Retina (tissue), 1 donor: ENCODE results near the gene PSMA5.
"Not testable (repeated sequence)": the region's sequence is repeated elsewhere in the genome, so short reads cannot be mapped to it uniquely, and the experiment has no call there.

ENCODE experiments used
- DNase-seq: peaks from one replicate; pipeline ENCODE4 v3.0.0-alpha.2; 2016

PSMA5 gene

DNA sequence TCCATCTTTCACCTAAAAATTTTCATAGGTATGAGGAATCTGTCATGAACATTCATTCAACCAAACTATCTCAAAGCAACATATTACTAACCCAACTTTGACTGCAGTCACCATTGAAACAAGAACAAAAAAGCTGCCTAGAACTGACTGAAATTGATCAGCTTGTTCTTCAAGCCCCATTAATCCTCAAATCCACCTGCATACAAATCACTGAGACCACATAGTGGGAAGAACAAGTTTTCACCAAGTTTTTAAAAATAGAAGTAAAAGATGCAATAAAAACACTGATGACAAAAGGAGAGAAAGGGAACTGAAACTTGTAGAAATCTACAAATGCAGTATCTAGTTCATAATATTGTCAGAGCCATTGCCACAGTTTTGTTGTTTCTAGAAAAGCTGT lies 34.6 kb downstream of the PSMA5 start:
- DNase-seq: no peak

- no peak for DNase-seq
These were observed 35.1 kb downstream of the PSMA5 start for GRCh38 chr1:109391157-109391556.

DNA sequence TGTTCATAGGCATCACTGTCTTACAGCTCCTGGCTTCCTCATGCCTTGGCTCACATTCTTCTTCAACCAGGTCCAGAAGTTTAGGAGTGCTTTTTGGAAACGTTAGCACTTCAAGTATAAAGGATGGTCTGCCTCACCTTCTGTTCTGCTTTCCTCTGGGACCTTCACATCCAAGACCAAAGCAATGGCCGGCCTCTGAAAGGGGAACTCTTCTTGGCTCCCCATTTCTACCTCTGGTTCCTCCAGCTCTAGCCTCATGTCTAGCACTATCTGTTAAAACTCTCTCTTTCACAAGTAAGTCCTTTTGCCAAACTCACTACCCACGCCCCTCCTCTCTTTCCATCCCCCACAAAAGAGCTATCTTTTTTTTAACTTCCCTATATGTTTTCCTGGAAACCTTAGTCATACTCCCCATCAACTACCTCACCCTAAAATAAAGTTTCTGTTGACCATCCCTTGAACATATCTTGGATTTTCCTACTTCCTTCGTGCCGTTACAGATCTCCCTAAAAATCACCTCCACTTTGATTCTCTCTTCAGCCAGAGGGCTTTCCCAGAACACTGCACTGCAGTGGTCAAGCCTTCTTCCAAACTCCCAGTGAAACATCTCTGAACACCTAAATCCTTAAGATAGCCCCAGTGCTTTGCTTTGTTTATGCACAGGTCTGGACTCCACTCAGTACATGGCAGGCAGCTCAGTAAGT lies 36.5 kb downstream of the PSMA5 start:
- DNase-seq: no peak

- DNase-seq: no peak
These were observed 37.2 kb downstream of the PSMA5 start for GRCh38 chr1:109388884-109389637.

DNA sequence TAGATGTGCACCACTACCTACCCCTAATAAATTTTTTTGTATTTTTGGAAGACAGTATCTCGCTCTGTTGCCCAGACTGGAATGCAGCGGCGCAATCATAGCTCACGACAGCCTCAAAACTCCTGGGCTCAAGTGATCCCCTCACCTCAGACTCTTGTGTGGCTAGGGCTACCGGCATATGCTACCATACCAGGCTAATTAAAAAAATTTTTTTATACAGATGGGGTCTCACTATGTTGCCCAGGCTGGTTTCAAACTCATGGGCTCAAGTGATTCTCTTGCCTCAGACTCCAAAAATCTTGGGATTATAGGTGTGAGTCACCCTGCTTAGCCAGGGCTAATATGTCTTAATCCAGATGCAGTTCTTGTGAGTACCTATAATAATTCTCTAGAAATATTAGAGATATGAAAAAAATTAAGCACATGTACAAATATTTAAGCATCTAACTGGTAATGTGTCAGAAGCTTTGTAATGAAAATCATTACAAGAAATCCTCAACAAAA lies 38.0 kb downstream of the PSMA5 start:
- DNase-seq: no peak

DNA sequence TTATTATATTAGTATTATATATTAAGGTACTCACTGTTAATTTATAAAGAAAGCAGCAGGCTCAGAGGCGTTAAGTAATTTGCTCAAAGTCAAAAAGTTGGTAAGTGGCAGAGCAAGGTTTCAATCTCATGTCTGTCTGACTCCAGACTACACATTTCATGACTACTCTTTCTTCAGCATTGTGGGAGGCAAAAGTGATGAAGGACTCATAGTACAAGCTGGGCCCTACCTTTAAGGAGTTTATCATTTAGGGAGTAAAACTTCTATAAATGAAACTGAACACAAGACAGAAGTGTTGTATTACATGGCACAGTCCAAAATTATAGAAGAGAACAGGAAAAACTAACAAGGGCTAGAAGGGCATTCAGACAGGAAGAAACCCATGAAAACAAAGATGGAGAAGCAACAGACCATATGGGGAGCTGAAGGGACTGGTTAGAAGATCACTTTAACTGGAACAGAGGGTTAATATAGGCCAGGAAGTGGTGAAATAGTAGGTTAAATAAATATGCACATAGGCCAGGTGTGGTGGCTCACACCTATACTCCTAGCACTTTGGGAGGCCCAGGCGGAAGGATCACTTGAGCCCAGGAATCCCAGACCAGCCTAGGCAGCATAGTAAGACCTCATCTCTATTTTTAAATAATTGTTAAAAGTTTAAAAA lies 40.1 kb downstream of the PSMA5 start:
- no peak for DNase-seq

GRCh38 chr1:109385417-109385816 lies 40.8 kb downstream of the PSMA5 start:
- DNase-seq: no peak

DNA sequence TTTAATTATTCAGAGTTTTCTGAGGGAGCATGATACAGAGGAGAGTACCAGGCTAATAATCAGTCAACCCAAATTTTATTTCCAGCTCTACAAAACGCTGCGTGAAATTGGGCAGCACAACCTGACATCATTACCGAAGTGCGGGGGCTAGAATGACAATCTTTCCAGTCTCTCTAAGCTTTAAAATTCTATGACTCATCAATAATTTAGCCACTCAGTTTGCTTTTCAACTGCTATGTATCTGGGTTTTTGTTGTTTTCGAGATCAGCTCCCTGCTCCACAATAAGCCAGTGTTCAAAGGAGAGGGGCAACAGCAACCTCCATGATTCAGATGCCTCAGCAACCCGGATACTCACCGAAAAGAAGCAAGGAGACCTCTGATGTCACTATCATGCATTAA lies 42.4 kb downstream of the PSMA5 start:
- DNase-seq: no peak

GRCh38 chr1:109383087-109383779 lies 43.0 kb downstream of the PSMA5 start:
- no peak for DNase-seq

- DNase-seq: no peak
These were observed 44.7 kb downstream of the PSMA5 start for GRCh38 chr1:109381573-109381972.

- no peak for DNase-seq
These were observed 46.3 kb downstream of the PSMA5 start for GRCh38 chr1:109379907-109380306.

DNA sequence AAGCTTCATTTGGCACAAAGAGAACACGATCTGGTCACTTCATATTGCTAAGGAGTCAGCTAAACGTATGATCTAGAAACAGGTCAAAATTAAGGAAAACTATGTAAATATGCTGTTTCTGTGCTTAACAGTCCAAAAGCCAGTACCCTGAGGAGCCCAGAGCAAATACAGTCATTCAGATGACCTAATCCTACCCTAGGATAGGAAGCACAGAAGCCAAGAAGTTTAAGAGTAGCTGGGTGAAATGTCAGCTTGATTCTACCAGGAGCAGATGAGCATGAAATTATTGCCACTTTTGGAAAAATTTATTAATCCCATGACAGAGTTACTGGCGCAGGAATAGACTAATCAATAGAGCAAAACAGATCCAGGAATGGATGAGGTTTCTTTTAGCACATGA lies 46.8 kb downstream of the PSMA5 start:
- DNase-seq: no peak

GRCh38 chr1:109377698-109378097 lies 48.5 kb downstream of the PSMA5 start:
- no peak for DNase-seq

DNA sequence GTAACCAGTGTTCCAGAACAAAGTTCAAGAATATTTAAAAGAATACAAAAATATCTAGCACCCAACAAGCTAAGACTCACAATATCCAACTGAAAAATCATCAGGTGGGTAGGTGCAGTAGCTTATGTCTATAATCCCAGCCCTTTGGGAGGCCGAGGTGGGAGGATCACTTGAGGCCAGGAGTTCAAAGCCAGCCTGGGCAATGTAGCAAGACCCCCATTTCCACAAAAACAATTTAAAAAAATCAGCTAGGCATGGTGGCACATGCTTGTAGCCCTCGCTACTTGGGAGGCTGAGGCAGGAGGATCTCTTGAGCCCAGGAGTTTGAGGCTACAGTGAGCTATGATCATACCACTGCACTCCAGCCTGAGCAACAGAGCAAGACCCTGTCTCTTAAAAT lies 52.6 kb downstream of the PSMA5 start:
- not testable (repeated sequence) for DNase-seq

DNA sequence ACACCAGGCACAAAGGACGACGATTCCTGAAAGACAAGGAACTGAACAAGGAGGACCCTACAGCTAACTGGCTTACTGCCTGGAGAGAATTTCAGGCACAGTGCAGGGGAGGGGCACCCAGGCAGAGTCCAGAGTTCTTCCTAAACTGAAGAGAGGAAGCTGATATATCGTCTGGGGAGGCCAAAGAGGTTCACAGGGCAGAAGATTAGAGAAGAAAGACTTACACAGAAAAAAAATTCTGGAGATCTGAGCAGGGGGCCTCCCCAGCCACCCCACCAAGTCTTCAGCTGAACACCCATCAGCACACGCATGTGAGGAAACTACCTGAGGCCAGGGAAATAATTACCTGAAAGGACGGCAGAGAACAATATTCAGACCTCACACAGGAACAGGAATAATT lies 53.1 kb downstream of the PSMA5 start:
- no peak for DNase-seq

DNA sequence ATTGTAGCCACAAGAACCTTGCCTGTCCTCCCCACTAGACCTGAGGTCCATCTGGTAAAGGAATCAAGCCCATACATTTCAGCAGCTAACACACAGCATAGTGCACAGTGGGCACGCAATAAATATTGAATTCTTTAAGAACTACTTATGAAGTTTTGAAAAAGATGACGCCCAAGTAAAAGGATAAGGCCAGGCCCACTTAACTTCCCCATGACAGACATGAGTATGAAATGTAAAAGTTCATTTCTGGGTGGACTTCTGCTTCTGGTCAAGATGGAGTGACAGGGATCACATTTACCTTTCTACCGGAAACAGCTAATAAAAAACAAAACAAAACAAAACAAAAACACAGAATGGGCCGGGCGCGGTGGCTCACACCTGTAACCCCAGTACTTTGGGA lies 54.0 kb downstream of the PSMA5 start:
- DNase-seq: no peak

DNA sequence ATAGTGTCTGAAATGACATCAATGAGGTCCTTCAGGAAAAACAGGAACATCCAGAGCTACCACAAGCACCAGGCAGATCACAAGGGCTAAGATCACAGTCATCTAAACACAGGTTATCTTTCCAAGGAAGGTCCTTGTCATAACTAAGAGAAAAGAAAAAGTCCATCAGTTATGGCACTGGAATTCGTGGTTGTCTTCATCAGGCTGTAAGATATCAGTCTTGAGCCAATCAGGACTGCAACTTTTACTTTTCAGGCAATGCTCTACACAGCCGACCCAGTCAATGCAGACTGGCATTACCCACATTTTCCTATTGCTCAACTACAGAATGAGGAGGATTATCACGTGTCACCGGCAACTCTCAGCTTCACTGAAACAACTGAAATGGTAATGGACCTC lies 54.9 kb downstream of the PSMA5 start:
- no peak for DNase-seq

- DNase-seq: no peak
These were observed 55.4 kb downstream of the PSMA5 start for GRCh38 chr1:109370712-109371340.

DNA sequence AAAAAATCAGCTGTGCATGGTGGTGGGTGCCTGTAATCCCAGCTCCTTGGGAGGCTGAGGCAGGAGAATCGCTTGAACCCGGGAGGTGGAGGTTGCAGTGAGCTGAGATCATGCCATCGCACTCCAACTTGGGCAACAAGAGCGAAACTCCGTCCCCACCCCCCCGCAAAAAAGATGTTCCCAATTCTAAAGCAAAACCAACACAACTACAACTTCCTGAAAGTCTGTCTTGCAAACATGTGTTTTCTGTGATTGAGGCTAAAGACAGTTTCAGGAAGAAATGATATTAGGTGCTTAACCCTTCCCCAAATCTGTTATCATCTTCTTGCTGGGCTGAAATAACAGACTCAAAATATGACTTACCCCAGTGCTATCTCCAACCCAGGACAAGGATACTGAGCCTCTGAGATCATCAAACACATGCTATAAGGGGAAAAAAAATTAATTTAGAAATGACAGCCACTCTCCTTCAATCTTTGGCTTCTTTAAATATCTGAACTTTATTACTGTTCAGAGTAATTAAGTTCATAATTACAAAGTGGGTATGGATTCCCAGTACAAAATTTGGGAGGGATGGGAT lies 57.0 kb downstream of the PSMA5 start:
- no peak for DNase-seq

DNA sequence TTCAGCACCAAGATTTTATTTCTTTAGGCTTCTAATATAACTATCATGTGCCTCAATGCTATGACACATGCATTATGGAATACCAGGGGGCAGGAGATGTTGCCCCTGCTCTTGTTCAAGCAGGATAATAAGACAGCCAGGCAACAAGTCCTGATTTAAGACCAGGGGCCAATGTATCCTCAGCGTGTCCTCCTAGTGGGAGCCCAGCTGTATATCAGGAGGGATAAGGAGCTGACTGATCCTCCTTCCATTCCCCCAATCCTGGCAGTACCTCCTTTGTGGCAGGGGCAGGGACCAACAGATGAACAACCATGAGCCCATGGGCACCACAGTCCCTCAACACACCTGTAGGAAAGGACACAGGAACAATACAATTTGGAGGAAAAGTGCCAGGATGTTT lies 57.8 kb downstream of the PSMA5 start:
- DNase-seq: no peak

DNA sequence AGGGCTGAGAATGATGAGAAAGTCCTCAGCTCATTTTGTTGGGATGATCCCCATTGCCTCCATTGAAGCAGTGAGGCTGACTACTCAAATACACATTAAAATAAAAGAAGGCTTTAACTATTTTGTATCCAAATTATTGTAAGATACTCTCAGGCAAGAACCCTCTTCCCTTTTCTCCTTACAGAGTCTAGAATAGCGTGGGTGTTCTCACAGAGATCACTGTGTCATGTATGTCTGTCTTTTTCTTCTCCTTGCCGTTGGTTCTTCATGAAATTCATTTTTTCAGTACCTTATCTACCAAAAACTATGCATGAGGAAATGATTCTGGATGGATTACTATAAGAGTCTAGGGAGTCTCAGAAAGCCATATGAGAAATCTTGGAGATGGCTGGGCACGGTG lies 58.6 kb downstream of the PSMA5 start:
- no peak for DNase-seq

DNA sequence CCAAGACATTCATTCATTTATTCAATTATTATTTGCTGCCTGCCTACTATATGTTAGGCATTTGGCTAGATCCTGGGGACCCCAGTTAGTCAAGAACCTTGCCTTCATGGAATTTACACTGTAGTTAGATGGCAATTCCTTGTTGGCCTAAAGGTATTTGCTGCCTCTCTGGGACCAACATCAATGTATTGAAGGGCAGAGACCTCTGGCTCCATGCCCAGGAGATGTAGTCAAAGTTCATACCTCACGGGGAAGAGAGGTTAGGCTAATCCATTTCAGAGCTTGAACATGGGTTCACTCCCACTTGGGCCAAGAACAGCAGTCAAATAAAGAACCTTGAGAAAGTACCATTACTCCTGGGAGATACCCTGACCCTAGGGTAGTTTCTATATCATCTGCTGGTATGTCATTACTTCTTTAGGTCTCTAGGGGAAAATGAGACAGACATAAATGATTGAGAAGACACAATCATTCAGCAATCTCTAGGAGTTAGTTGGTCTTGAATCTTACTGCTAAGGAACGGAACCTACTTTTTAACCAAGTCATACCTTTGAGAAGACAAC lies 60.5 kb downstream of the PSMA5 start:
- DNase-seq: no peak
